HG02885 (cell line): ENCODE data around the gene PUS3.
"Not testable (repeated sequence)": the region's sequence is repeated elsewhere in the genome, so short reads cannot be mapped to it uniquely, and the experiment has no call there.

Experiments
- ATAC-seq: cut with Tn5 transposase; IDR thresholded peaks from one replicate; pipeline ENCODE4 v1.9.1; 2021; ENCODE audit warnings: mild to moderate bottlenecking; ENCODE audit not compliant: unreplicated experiment, poor library complexity

Gene PUS3

GRCh38 chr11:125922156-125922555 lies 19.1 kb upstream of the PUS3 start:
- no peak for ATAC-seq

DNA sequence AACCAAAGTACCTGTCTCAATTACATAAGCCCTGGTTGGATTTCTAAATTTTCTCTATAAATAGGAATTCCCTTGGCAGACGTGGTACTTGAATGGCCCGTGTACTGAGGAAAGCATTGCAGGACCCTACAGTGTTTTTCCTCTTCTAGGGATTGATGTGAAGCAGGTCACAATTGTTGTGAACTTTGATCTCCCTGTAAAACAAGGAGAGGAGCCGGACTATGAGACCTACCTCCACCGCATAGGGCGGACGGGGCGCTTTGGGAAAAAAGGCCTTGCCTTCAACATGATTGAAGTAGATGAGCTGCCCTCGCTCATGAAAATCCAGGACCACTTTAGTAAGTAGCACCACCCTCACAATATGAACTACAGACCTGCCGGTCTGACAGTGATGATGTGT lies 18.0 kb upstream of the PUS3 start:
- ATAC-seq = no peak

- no peak for ATAC-seq
Observed at GRCh38 chr11:125918140-125918840, 15.3 kb upstream of the PUS3 start.

DNA sequence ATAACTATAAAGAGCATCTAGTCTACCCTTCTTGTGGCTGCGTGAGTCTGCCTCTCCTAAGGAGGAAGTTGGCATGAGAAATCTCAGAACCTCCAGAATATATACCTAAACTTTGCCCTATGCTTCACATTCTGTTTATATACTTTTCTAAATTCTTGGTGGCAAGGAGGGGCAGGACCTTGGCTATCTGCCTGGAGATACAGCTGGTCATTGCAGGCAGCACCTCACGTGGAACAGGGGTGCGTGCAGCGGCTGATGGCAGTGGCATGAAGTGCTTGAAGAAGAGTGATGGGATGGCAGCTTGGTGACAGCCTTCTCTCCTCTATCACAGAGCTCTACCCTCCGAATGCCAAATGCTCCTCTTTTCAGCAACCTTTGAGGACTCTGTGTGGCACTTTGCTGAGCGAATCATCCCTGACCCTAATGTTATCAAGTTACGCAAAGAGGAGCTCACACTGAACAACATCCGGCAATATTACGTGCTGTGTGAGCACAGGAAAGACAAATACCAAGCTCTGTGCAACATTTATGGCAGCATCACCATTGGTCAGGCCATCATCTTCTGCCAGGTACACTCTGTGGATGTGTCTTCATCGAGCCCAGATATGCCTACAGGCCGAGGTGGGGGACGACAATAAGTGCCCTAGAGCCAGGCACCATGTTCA lies 13.8 kb upstream of the PUS3 start:
- no peak for ATAC-seq

- not testable (repeated sequence) for ATAC-seq
Observed at GRCh38 chr11:125914601-125915000, 11.6 kb upstream of the PUS3 start.

DNA sequence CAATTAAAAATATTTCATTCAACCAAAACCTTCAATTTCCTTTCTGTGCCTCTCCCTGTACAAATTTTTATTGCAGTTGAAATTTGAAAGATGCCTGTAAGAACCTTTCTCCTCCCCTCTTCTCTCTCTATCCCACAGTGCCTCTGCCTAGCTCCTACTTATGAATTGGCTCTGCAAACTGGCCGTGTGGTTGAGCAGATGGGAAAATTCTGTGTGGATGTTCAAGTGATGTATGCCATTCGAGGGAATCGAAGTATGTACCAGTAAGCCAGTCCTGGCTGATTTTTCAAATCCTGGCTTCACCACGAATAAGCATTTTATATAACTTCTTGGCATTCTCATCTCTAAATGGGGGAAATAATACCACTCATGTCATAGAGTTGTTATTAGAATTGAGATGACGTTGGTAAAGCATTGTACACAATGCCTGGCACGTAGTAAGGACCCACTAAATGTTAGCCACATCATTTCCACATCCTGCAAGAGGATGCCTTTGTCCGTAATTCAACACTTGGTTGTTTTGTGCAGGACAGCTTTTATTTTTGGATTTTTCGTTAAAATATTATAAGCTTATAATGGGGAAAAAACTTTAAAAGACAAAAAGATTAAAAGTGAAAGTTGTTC lies 7.3 kb upstream of the PUS3 start:
- ATAC-seq = no peak

GRCh38 chr11:125904678-125905077 lies 1.7 kb upstream of the PUS3 start:
- ATAC-seq = no peak

DNA sequence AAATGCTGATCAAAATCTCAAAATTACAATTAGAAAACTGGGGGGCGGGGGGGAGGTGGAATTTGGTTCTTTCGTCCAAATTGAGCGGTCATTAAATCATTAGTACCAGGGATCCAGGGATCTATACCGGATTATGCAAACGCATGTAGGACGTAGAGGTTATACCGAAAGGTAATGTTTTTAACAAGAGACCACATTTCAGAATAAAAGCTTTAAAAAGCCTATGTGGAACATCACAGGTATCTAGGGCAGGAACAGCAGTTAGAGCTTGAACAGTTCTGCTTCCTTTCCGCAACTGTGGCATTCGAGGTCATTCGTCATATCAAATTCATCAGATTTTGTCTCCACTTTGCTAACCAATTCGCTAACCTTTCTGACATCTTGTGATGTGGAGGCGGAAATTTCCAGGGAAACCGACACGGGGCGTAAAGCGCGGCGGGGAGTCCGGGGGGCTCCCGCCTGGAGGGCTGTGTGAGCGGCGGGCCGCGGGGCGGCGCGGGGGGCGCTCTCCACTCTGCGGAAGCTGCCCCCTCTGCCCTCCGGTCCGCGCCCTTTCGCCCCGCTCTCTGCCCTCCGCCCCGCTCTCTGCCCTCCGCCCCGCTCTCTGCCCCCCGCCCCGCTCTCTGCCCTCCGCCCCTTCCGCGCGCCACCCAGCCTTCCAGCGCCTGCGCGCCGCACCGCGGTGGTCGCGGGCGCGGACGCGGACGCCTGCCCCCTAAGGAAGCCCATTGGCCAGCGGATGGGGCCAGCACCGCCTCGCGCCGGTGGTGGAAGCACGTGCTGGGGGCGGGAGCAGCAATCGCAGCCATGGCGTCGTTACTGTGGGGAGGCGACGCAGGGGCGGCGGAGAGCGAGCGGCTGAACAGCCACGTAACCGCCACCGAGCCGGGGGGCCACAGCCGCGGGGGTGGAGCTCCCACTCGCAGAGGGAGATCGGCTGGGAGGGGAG lies 979 bp upstream of the PUS3 start, which contains the start of gene DDX25:
DDX25 (plus strand) TSS at position 798 of the 949 bp plus-strand sequence; CDS start at position 808, 10 bp downstream.
- no peak for ATAC-seq

DNA sequence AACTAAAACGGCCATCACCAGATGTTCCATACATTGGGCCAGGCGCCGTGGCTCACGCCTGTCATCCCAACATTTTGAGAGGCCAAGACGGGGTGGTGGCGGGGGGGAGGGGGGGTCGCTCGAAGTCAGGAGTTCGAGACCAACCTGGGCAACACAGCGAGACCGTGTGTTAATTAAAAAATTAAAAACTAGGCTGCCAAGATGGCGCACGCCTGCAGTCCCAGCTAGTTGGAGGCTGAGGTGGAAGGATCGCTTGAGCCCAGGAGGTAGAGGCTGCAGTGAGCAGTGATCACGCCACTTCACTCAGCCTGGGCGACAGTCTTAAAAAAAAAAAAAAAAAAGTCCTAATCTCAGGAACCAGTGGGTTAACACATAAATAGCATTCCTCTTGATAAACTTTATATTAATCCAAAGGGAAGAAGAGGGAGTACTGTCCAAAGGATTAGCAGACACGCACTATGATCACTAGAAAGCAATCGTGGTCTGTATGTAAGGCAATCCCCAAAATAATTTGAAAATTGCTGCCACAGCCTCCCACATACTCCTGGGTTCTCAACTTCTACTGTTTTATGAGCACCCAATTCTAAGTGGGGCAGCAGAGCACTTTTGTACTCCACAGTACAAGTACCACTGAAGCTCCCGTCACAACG lies 604 bp downstream of the PUS3 start:
- ATAC-seq = no peak

DNA sequence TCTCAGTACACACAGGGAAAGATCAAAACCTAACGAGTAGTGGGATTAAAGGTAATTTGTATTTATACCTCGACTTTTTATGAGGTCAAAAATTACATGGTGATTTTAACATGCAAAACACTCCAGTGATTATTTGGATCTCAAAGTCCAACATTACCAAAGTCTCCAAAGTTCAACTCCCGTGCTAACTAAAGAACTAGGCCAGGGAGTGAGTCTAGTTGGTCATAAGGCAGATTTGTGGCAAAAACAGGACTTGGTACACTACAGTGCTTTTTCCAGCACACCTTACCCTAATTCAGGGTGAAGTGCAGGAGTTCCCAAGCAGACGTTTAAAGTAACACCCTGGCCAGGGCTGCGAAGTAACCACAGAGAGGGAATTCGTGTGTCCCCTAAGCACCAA lies 1.1 kb downstream of the PUS3 start:
- ATAC-seq = no peak

- ATAC-seq = no peak
Observed at GRCh38 chr11:125892994-125893393, 10.0 kb downstream of the PUS3 start.

- ATAC-seq = no peak
Observed at GRCh38 chr11:125892071-125892470, 10.9 kb downstream of the PUS3 start.

DNA sequence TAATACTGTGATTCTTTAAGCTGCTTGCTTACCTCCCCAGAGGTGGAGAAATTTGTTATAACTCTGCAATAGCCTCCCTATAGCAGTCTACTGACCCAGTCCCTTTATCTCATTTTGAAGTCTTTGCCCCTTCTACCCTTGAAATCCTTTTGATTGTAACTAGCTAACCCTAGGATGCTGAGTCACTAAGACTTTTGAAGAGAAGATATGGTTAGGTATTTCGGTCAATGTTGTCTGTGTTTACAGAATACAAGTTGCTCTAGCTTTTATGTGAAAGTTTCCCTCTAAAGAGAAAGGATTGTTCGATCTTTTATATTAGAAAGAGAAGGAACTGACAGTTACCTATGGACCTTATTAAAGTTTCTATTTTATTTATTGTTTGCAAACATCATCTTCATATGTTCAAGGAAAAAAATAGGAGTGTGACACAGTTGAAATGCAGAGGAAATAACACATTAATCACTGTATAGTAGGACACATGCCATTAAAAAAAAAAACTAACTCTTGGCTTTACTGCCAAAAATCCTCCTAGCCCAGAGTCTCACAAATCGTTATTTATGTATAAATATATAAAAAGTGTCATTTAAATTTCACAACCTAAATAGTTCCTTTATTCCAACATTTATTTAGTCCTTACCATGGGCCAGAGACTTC lies 12.4 kb downstream of the PUS3 start:
- no peak for ATAC-seq

DNA sequence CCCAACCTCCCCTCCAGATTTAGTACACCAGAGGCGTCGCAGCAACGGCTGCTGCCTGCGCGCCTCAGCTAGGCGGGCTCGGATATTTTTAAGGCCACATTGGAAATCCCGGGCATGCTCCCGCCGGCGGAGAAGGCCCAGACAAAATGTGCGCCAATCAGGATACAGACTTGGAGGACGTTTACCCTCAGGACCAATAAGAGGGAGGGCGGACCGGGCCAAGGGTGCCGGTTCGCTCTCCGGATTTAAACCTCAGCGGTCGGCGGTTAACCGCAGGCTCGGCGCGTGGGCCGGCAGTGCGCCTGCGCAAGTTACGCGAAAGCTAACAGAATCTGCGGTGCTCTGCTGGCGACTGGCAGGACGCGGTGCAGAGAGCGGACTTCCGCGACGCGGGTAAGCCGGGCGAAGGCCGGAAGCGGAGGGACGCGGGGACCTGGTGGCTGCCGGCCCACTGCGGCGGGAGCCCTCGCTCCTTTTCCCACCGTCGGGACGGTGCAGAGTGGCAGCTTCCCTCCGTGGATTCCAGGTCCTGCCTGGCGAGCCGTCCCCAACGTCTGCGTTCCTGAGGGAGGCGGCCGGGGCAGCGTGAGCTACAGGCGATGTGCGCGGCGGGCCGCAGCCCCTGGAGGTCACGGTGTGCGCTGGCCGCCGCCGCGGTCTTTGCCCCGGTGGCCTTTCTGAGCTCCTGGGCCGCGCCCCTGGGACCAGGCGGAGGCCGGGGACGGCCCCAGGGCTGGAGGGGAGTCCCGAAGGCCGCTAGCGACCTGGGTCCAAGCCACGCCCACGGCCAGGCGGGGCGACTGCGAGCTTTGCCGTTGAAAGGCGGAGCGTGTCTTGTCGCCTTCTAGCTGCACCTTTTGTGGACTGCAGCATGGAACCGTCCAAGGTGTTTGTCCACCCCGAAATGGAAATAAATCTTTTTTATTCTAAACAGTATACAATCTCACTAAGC lies 15.4 kb downstream of the PUS3 start, which contains the start of gene HYLS1:
HYLS1 (plus strand) TSS at position 296 of the 952 bp plus-strand sequence. CDS start 11,701 bp downstream, outside the sequence.
- peak; percentile 86 for ATAC-seq

DNA sequence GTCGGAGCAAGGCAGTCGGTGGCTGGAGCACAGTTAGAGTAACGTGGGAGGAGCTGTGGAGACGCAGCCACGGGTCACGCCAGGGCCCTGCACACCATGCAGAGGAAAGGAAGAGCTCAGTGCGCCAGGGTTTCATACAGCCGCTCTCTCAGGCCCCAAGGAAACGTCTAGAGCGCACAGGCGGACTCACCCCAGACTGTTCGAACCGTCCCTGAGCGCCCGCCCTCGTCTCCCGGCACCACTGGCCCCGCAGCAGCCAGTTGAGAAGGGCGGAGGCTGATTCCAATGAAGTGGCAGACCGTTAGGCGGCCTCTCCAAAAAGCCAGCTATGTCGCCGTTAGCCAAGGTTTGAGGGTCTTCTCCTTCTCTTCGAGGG lies 16.0 kb downstream of the PUS3 start:
- ATAC-seq = peak; percentile 40

DNA sequence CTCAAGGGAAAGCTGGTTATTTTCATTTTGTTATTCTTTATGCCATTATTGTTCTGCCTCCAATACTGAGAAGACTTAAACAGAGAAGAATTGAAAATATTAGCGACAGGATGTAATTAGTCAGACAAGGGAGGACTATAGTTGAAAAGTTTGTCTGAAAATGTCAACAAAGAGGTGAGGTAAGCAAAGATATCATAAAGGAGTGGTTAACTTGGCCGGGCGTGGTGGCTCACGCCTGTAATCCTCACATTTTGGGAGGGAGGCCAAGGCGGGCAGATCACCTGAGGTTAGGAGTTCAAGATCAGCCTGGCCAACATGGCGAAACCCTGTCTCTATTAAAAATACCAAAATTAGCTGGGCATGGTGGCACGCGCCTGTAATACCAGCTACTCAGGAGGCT lies 19.6 kb downstream of the PUS3 start:
- ATAC-seq = no peak

- no peak for ATAC-seq
Observed at GRCh38 chr11:125881291-125881690, 21.7 kb downstream of the PUS3 start.

- no peak for ATAC-seq
Observed at GRCh38 chr11:125874556-125875124, 28.4 kb downstream of the PUS3 start.
